ENCODE results near the gene SERTAD4.
"Not testable (repeated sequence)": the region's sequence is repeated elsewhere in the genome, so short reads cannot be mapped to it uniquely, and the experiment has no call there.

Gene SERTAD4

DNA sequence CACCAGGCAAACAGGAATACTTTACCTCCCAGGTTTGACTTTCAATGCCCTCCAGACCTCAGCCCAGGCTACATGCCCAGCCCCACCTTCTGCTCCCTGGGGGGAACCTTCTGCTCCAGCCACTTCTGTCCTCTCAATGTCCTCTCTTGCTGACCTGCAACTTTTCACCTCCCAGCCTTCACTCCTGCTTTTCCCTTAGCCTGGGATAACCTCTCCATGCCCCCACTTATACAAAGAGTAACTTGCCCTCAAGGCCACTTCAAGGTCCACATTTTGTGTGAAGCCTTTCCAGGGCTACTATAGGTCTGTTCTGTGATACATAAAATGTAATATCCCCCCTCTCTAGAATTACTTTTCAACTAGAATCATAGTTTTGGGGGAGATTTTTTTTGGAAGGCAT, 21.7 kb downstream of the SERTAD4 start:
- DNase-seq, result no peak
- intact Hi-C loops (cut with DNase I), result no loop called here

DNA sequence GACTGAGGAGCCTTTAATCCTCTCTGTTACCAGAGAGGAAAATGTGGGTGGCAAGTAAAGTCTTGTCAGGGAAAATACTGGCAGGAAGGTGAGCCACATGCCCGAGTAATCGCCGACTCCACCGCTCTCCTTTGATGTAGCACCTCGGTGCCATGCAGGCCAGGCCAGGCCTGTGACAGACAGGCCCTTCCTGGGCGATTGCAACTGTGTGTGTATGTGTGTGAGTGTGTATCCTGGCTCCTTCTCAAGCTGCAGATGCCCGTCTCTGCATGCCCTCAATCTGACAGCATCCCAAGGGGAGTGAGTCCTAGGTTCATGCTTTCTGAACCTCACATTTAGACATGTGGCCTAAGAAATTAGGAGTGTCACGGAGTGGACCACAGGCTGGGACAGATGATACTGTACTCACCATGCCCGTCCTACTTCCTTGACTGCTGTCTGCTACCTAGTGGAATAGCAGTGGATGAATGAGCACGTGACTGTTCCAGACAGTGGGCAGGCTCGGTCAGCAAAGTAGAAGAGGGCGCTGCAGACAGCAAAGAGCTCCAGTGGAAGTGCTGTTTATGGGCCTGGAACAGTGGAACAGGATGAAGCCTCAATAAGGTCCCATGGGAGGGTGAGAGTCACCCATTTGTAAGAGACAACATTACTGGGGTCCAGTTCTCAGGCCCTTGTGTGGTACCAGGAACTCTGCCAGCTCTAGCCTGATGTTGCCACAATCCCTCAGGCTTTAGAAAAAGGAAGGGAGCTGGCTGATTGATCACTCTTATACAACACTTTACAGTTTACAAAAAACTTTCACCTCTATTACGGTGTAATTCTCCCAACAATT, 25.3 kb downstream of the SERTAD4 start:
- intact Hi-C loops (cut with DNase I), result loop anchor here (5.0 kb wide), 1 partner anchor 49 kb away; no protein-coding TSS in a partner anchor
- DNase-seq, result no peak

DNA sequence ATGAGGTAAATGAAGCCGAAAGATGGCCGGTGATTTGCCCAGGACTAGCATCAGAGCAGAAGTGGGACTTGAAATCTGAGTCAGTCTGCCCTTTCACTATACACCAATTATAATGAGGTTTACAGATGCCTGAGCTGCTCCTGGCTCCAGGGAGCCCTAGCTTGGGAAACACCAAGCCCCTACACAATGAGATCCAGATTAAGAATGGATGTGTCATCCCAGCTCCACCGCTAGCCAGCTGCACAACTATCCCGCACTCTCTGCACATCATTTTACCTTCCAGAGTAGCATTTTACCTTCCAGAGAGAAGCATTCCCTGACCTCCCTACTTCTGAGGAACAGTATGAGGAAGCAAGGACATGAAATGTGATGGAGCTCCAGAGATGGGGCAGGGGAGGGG, 27.0 kb downstream of the SERTAD4 start:
- intact Hi-C loops (cut with DNase I), result loop anchor here (5.0 kb wide), 1 partner anchor 48 kb away; no protein-coding TSS in a partner anchor
- DNase-seq, result no peak

DNA sequence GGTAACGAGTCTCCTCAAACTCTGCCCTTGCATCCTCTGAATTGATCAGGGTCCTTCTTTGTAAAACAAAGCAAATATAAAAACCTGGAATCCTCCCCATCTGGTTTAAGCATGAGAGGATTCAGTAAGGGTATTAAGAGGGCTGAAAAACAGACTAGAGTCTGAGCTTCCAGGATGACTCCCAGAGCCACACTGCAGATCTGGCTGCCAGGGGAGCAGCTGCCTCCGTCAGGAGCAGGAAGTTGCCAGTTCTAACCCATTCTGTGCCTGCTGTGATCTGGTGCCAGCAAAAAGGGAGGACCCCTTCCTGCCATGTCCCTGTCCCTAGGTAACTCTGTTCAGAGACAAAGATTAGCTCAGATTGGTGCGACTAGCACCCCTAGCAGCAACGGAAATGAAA, 27.5 kb downstream of the SERTAD4 start:
- DNase-seq, result no peak
- intact Hi-C loops (cut with DNase I), result no loop called here

DNA sequence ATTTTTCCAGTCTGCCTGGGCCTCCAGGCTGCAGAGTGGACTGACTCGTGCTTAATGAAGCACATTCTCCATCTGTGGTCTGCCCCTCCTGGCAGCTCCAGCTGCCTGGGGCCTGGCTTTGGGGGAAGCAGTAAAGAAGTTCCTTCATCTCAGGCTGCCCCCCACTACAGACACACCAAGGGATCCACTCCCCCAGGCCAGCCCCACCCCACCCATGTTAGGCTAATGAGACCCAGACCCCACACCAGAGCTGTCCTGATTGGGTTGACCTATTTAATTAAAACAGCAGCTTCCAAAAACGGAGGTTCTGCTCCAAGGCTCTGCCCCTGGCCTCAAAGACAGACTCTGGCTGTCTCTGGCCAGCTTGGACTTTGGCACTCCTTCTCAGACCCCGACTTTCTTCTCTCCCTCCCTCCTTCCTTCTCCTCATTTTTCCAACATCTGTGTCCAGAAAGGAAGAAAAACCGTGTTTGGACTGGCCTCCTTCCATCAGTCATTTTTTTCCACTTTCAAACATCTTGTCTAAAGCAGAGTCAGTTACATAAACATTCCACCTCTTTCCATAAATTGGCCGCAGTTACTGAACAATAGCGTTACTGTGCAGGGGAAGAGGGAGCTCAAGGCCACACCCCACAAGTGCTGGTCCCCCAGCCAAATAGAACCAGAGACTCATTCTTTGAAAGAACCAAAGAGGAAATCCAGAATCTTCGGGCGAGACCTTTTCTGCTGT, 29.7 kb downstream of the SERTAD4 start:
- intact Hi-C loops (cut with DNase I), result no loop called here
- no peak for DNase-seq

DNA sequence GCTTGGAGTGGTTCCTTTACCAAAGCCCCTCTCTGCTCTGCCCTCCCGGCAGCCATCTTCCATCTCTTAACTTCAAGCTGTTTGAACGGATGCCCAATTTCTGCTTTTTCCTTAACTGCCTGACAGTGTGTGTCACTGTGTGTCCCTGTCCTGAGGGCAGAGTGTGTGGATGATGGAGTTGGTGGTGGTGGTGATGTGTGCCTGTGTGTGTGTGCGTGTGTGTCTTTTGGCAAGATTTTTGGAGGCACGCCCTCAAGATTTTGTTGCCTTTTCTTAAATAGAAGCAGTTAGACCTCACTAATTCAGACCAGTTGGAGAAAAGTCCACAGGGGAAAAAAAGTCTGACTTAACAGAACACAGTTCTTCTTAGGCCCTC, 30.3 kb downstream of the SERTAD4 start:
- intact Hi-C loops (cut with DNase I), result no loop called here
- DNase-seq, result no peak

DNA sequence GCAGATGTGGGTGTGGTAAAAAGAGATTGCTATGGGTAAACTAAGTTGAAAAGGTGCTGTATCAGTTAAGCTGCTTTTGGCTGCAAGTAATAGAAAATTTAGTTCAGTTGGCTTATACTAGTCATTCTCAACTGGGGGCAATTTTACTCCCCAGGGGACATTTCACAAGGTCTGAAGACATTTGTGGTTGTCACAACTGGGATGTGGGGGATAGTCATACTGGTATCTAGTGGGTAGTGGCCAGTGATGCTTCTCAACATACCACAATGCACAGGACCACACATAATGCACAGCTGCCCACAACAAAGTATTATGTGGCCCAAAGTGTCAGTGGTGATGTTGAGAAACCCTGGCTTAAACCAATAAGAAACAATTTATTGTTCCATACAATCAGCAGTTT, 31.4 kb downstream of the SERTAD4 start:
- intact Hi-C loops (cut with DNase I), result no loop called here
- no peak for DNase-seq

DNA sequence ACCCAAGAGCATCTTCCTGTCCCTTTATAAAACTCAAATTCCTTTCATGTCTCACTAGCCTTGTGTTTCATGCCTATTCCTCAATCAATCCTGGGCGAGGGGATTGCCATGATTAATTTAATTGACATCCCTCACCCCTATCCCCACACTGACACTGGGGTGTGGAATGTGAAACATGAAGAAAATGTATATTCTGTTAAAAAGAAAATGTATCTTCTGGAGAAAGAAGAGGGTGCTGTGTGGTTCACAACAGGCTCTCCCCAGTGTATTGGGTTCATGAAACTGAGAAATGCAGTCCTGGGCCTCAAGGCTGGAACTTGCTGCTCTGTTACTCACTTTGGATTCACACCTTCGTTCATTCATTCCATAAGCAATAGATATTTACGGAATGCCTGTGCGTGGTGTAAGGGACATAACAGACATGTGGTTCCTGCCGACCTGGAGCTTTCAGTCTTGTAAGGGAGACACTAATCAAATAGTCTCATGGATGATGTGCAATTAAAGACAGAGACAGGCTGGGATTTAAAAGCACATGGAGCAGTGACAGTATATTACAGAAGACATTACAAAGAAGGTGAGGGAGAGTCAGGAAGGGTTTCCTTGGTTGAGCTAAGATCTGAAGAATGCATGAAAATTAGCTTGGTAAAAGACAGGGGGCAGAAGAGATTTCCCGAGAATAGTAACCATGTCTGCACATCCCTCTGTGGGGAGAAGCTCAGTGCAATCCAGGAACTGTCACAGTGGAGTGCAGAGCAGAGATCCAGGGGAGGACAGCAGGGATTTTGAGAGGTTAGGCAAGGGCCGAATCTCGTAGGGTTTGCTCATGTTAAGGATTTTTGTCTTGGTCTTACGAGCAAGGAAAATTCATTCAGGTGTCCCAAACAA, 32.1 kb downstream of the SERTAD4 start:
- DNase-seq, result no peak
- intact Hi-C loops (cut with DNase I), result no loop called here

DNA sequence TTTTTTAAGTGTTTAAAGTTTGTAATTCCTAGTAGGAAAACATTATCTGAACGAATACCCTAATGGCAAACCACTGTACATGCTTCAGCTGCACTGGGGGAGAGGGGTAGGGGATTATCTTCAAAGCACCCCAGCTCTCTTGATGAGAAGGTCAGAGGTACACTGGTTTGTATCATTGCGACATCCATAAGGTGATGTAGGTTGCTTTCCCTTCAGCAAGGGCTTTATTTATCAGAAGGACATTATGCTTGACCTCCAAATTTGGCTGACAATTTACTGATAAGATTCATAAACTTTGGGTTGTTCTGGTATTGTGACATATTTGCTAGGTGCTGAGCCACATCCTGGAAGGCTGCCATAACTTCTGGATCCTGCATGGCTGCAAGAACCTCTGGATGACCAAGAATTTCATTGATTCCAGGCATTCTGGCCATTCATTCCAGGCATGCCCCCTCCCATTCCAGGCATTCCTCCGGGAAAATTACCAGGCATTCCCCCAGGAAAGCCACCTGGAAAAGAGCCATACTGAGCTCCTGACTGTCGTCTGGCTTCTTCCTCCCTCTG, 32.9 kb downstream of the SERTAD4 start:
- DNase-seq; intact Hi-C loops (cut with DNase I): not testable (repeated sequence)

DNA sequence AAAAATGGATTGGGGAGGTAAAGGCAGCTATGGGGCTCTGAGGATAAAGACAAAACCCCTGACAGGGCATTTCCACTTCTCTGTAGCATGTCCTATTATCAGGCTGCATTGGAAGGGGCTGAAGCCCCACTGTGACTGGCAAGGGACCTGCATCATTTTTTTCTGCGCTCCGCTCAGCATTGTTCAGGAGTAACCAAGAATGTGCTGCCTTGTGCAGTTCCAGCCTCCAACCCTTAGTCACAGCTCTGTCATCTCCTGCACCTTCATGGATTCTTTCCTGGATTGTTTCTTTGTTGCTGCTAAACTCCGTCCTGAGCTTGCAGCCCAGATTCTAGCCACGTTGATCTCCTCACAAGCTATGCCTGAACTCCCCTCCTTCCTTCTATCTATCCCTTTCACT, 37.4 kb downstream of the SERTAD4 start:
- intact Hi-C loops (cut with DNase I), result no loop called here
- no peak for DNase-seq

DNA sequence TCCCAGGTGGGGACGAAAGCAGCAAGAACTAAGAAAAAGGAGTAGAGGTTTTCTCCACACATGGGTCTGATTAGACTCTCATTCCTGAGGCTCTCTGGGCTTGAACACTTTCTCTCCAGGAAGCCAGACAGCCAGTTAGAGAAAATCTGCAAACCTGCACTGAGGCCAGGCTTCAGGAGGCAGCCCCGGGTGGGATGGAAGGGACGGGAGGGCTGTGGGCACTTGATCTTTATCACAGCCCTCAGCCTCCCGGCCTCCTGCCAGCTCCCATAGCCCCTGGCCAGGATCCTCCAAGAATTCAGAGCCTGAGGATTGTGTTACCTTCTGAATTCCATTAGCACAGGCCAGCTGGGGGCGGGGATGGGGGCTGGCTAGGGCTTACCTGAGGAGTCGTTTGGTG, 40.1 kb downstream of the SERTAD4 start:
- DNase-seq, result no peak
- intact Hi-C loops (cut with DNase I), result no loop called here

DNA sequence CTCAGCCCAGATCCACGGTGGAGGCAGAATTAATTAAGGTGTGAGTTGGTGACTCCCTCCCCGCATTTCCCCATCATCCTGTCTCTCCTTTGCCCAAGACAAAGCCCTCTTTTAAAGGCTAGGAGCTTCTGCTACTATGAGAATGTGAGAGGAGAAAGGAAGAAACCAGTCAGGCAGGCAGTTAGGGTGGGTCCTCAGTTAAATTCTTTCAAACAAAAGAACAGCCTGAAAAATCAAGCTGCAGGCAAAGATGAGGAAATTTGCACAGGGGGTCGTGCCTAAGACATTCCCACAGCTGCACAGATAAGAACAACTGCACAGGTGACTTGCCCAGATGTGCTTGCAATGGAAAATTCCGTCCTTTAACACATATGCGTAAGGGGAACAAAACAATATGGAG, 47.6 kb downstream of the SERTAD4 start:
- intact Hi-C loops (cut with DNase I), result no loop called here
- DNase-seq, result no peak

DNA sequence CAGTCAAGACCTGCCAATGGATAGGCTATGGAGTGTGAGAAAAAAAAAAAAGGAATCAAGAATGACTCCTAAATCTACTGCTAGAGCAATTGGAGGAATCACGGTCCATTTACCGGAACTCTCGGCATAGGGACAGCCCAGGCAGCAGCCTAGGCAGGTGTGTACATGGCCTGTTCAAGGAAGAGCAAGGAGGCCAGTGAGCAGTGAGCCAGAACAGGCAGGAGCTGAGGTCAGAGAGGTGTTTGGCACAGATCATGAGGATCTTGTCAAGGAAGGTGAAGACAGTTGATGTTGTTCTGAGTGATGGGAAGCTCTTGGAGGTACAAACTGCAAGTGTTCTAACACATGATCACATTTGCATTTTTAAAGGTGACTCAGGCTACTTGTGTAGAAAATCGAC, 55.5 kb downstream of the SERTAD4 start:
- intact Hi-C loops (cut with DNase I), result no loop called here
- no peak for DNase-seq

DNA sequence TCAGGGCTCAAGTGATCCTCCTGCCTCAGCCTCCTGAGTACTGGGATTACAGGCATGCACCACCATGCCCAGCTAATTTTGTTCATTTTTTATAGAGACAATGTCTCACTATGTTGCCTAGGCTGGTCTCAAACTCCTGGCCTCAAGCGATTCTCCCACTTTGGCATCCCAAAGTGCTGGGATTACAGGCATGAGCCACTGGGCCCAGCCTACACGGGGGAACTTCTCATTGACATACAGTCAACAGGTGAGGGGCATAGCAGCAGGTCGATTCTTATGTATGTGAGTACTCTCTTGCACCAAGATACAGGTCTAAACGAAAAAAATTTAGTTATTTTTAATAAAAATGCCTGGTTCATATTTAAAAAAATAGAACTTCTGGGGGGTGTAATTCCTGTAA, 56.7 kb downstream of the SERTAD4 start:
- intact Hi-C loops (cut with DNase I), result no loop called here
- no peak for DNase-seq

DNA sequence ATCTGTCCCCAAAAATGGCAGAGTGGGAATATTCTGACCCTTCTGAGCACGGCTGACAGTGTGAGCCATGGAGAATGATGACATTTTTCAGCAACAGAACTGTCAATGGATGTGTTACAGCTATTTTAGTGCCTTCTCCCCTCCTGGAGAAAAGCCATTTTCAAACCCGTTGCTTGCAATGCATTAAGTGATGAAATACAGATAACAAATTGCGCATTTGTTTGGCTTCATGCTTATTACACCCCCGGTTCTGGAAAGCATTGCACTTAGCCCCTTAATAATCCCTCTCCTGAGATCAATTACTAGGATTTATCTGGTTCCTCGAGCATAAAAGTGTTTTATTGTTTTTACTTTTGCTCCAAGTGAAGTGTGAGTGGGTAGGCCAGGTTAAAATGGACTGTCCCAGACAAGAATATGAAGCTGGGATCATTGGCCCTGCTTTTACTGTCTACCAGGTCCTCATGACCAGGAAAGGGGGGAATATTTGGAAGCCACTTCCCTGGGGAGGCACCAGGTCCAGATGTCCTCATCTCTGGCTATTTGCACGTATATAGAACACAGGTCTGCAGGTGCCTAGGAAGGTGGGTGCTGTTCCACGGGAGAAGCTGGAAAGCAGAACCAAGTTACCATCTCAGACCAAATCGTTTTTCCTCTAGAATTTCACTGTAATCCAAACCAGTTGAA, 58.6 kb downstream of the SERTAD4 start:
- intact Hi-C loops (cut with DNase I), result no loop called here
- no peak for DNase-seq

DNA sequence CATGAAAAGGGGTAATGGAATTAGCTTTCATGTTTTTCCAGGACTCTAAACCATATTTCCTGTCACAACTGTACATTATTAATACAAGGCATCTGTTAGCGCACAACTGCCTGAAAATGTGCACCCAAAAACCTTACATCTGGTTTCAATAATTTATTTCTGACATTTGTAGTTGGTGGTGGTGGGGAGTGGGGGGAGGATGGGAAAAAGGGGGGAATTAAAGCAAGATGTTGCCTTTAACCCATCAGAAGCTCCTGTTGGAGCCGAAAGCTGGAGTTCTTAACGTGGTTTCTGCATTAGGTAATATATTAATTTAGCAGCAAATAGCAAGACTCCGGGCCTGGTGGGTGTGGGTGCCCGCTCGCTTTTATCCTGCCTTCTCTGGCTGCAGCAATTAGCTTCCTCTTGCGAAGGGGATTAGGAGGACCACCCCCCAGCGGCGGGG, 59.2 kb downstream of the SERTAD4 start:
- intact Hi-C loops (cut with DNase I), result no loop called here
- no peak for DNase-seq

DNA sequence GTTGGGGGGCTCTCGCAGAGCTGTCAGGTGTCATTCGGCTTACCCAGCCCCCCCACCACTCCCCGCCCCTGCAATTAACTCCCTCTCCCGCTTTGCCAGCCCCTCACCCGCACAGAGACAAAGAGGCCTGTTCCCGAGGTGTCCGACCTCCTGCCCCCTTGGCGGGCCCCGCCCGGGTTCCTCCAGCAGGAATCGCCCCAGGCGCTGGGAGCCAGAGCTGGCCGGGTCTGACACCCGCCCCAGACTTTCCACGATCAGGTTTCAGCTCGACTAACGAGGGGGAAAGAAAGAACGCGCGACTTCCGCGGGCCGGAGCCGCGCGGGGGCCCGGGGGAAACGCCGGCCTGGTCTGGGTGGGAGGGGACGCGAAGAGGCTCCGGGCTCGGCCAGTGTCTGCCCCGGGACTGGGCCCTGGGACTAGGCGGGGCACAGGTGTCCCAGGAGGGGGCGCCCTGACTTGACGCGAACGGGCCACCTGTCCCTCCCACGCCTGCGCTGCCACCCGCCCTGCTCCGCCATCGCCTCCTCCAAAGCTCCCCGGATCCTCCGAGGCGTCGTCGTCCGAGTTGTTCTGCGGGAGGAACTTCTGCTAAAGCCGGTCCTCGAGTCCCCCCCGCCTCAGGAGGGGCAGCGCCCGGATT, 59.8 kb downstream of the SERTAD4 start:
- peak in 7 of 10 donors; percentile 14 to 91 (median 49) for DNase-seq
- intact Hi-C loops (cut with DNase I), result no loop called here

DNA sequence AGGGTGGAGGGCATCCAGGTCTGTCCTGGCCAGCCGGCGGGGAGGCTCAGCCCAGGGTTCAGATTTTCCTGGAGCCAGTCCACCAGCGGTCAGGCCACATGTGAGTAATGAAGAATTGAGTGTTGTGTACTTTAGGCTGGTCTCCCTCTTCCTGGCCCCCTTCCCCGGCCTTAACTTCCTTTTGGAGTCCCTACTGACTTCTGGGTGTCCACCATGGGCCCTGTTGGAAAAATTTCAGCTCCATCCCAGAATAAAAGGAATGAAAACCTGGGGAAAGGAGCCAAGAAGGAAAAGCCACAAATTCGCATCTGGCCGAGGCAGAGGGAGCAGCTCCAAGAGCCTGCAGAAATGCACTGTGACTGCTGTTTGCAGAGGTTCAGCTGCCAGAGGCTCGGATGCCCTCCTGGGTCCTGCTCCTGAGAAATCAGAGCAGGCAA, 60.6 kb downstream of the SERTAD4 start:
- intact Hi-C loops (cut with DNase I), result no loop called here
- DNase-seq, result no peak

DNA sequence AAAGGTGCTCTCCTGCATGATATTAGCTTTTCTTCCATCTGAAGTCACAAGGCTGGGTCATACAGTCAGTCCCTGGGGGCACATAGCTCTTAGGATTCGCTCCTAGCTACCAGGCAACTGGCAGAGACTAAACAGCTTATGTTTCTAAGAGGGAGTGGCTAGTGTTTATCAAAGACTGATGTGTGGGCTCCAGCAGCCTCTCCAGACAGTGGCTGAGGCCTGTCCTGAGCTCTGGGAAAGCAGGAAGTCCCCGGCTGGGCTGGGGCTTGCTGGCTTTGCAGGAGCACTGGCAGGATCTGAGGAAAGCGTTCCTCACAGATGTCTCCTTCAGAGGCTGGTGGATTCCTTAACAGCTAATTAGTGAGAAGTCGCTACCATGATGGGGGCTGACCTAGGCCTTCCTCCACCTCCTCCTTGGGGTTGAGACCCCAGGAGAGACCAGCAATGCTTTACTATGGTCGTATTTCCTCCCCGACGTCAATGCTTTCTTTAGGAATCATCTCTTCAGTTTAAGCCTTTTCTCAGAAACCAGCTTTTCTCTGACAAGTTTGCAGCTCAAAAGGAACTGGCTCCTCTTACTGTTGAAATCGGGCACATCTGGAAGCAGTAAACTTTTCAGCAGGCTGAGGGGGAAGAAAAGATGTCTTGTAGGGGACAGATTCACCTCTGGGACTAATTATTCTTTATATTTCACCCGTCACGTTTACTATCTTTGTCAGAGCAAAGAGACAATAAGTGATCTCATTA, 62.6 kb downstream of the SERTAD4 start:
- DNase-seq, result no peak
- intact Hi-C loops (cut with DNase I), result no loop called here
